Adrenal gland (tissue), 5 donors: ENCODE data around the gene SLC9A4.

Source experiments
- CTCF ChIP-seq, 6 experiments: fragments of 450-650 bp in 4 of 6; fragments of 200-600 bp in 2 of 6; sonication (generic) in 1 of 6; IDR thresholded peaks; 1 replicate in 5 of 6; 2 replicates in 1 of 6; pipeline versions ENCODE4 v1.5.1 to v1.8.0; 2016 to 2021; ENCODE audit warnings: antibody characterized with exemption in 6 of 6, mild to moderate bottlenecking in 2 of 6, moderate library complexity in 1 of 6
- POLR2A ChIP-seq, 2 donors: fragments of 450-650 bp; IDR thresholded peaks; one replicate each; pipeline ENCODE4 v1.6.1; 2017; ENCODE audit warnings: antibody characterized with exemption in 2 of 2, mild to moderate bottlenecking in 2 of 2, moderate library complexity in 1 of 2
- donor health status: DM: no; HTN: no; CAD: no.

GRCh38 chr2:102438578-102438977, 34.4 kb upstream of the SLC9A4 start:
- TF ChIP-seq CTCF (IDR thresholded peaks at IDR 0.05) (no peak), POLR2A (IDR thresholded peaks at IDR 0.05) (no peak)
